Stomach (tissue), 9 donors: ENCODE results near the gene ANGEL2. TPM values are rescaled to one million over a fixed set of nuclear protein-coding genes. Genes with fewer than 3 reads are reported as not detected.
A peak's percentile ranks its signal among the peaks of the same experiment; 100 is the strongest.

Experiments
- DNase-seq, 2 donors: peaks; one replicate each; pipeline versions ENCODE4 v3.0.0 to v3.0.0-alpha.2; 2013 to 2019
- H3K27ac ChIP-seq, 5 donors: fragments of 200-600 bp in 4 of 5; sonication (generic) in 4 of 5; one replicate each; pipeline ENCODE4 v1.5.1; 2013 to 2019; ENCODE audit warnings: mild to moderate bottlenecking in 1 of 5, moderate library complexity in 1 of 5
- H3K27me3 ChIP-seq, 3 donors: fragments of 200-600 bp; sonication (generic); one replicate each; pipeline ENCODE4 v1.5.1; 2017 to 2019; ENCODE audit warnings: mixed run types in 1 of 3
- H3K36me3 ChIP-seq, 4 donors: fragments of 200-600 bp; sonication (generic); 1 replicate in 3 of 4; 2 replicates in 1 of 4; pipeline ENCODE4 v1.5.1; 2016 to 2019
- H3K4me1 ChIP-seq, 4 donors: fragments of 200-600 bp; sonication (generic); one replicate each; pipeline ENCODE4 v1.5.1; 2016 to 2019
- H3K4me3 ChIP-seq, 4 donors: fragments of 200-600 bp; sonication (generic) in 3 of 4; one replicate each; pipeline ENCODE4 v1.5.1; 2016 to 2019; ENCODE audit warnings: mild to moderate bottlenecking in 1 of 4
- H3K9me3 ChIP-seq, 4 donors: fragments of 200-600 bp; sonication (generic); one replicate each; pipeline ENCODE4 v1.5.1; 2016 to 2019
- EP300 ChIP-seq: sonication (generic); formaldehyde crosslinking; IDR thresholded peaks from one replicate; pipeline ENCODE4 v1.6.1; 2017; ENCODE audit warnings: antibody characterized with exemption
- POLR2A ChIP-seq, 4 donors: fragments of 450-650 bp; IDR thresholded peaks; one replicate each; pipeline ENCODE4 v1.6.1; 2016; ENCODE audit warnings: antibody characterized with exemption in 4 of 4, control low read depth in 2 of 4, mild to moderate bottlenecking in 1 of 4, moderate library complexity in 1 of 4
- POLR2AphosphoS5 ChIP-seq, 3 donors: sonication (generic); formaldehyde crosslinking; IDR thresholded peaks; one replicate each; pipeline ENCODE4 v1.6.1; 2016; ENCODE audit warnings: antibody characterized with exemption in 3 of 3
- WGBS, 5 donors: extraction: QIAGEN DNeasy Blood & Tissue Kit in 3 of 5; methylation state at CpG; one replicate each; pipeline versions ENCODE4 v1.1.5 to v1.1.7; 2013 to 2018; 5-methylcytosine and 5-hydroxymethylcytosine counted together
- intact Hi-C: fragments of 100-400 bp; cut with DNase I; formaldehyde crosslinking; loops from one replicate; pipeline ENCODE4 v1.15.1; 2023; ENCODE audit warnings: low total_unique reads
- polyA plus RNA-seq, 3 donors: library from polyadenylated mRNA; stranded (reverse); fragments of 200-250 nt; gene quantifications; one replicate each; pipeline ENCODE4 v1.2.3, GENCODE V29; 2013
- total RNA-seq, 5 donors: library from RNA; depleted of rRNA; stranded (reverse); fragments of >200 nt; gene quantifications; one replicate each; pipeline versions ENCODE4 v1.1.0 to v1.2.3, GENCODE V29; 2014 to 2016
- TF ChIP-seq, protein P1 (sequence below), 7 experiments: fragments of 450-650 bp in 4 of 7; fragments of 200-600 bp in 3 of 7; sonication (generic) in 3 of 7; IDR thresholded peaks; one replicate each; pipeline ENCODE4 v1.5.1; 2016 to 2019; ENCODE audit warnings: antibody characterized with exemption in 7 of 7, control low read depth in 2 of 7, mild to moderate bottlenecking in 1 of 7
- donor health status: healthy with polysubstance abuse.
- donor health status: Bipolar disorder and iron deficiency.
- donor health status: healthy.

ANGEL2 gene
- total and polyA plus RNA-seq, 8 donors, result 3.2 to 107 (median 20.1) TPM

DNA sequence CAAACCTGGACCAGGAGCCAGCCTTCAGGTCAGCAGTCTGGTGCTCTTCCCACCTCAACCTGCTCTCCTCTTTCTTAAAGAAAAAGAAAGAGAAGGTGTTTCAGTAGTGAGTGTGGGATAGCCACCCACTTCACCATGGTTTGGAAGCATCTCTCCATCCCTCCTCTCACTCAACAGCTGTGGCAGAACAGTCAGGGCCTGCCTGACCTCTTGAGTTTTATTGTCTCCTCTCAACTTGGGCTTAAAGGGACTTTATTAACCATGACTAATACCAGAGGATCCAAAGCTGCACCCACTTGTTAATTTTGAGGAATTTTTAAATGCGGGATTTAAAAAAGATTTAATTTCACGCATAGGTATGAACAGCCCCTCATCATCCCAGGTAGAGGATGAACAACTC is 65.9 kb downstream of the ANGEL2 start:
- H3K27me3 ChIP-seq, result peaks cover 0 to 31% (median 14%) of the 10 kb centered on the region in 3 donors
- peaks cover 15 to 28% (median 19%) of the 10 kb centered on the region in 4 donors for H3K4me1 ChIP-seq
- intact Hi-C loops, result no loop called here
- DNase-seq, result no peak
- H3K4me3 ChIP-seq, result peak overlapping the region; percentile 58 to 80 (median 66)
- H3K36me3 ChIP-seq, result no peaks in the 10 kb centered on the region
- H3K9me3 ChIP-seq, result no peaks in the 10 kb centered on the region
- no peak for TF ChIP-seq POLR2AphosphoS5 (IDR thresholded peaks at IDR 0.05)
- TF ChIP-seq, protein P1, sequence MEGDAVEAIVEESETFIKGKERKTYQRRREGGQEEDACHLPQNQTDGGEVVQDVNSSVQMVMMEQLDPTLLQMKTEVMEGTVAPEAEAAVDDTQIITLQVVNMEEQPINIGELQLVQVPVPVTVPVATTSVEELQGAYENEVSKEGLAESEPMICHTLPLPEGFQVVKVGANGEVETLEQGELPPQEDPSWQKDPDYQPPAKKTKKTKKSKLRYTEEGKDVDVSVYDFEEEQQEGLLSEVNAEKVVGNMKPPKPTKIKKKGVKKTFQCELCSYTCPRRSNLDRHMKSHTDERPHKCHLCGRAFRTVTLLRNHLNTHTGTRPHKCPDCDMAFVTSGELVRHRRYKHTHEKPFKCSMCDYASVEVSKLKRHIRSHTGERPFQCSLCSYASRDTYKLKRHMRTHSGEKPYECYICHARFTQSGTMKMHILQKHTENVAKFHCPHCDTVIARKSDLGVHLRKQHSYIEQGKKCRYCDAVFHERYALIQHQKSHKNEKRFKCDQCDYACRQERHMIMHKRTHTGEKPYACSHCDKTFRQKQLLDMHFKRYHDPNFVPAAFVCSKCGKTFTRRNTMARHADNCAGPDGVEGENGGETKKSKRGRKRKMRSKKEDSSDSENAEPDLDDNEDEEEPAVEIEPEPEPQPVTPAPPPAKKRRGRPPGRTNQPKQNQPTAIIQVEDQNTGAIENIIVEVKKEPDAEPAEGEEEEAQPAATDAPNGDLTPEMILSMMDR (IDR thresholded peaks at IDR 0.05), result no peak
- no peak for TF ChIP-seq POLR2A (IDR thresholded peaks at IDR 0.05)
- TF ChIP-seq EP300, result no peak
- WGBS, 5 donors, result 32 to 55% (median 37%) methylated on average over 2 of the region's 2 CpGs
- H3K27ac ChIP-seq, result no peak overlapping the region

DNA sequence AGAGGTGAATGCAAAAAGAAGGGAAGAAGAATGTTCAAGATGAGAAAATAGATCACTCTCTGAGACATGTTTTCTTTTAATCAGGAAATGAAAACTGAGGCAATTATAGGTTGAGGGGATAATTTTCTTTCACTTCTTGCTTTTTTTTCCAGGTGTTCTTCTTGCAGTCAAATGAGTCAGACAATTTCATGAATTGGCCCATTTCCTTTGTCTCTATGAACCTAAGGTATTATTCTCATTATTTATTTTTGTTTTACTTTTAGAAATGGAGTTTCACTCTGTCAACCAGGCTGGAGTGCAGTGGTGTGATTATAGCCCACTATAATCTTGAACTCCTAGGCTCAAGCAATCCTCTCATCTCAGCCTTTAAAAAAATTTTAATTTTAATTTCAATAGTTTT is 68.8 kb downstream of the ANGEL2 start:
- H3K36me3 ChIP-seq, result no peaks in the 10 kb centered on the region
- H3K4me1 ChIP-seq, result peaks cover 14 to 22% (median 18%) of the 10 kb centered on the region in 4 donors
- H3K9me3 ChIP-seq, result no peaks in the 10 kb centered on the region
- intact Hi-C loops, result no loop called here
- no peak overlapping the region for H3K4me3 ChIP-seq
- no peak for DNase-seq
- TF ChIP-seq POLR2A (IDR thresholded peaks at IDR 0.05) (no peak), POLR2AphosphoS5 (IDR thresholded peaks at IDR 0.05) (no peak), EP300 (no peak)
- TF ChIP-seq, protein P1 (IDR thresholded peaks at IDR 0.05), result no peak
- peaks cover 0 to 28% (median 14%) of the 10 kb centered on the region in 3 donors for H3K27me3 ChIP-seq
- no peak overlapping the region for H3K27ac ChIP-seq

DNA sequence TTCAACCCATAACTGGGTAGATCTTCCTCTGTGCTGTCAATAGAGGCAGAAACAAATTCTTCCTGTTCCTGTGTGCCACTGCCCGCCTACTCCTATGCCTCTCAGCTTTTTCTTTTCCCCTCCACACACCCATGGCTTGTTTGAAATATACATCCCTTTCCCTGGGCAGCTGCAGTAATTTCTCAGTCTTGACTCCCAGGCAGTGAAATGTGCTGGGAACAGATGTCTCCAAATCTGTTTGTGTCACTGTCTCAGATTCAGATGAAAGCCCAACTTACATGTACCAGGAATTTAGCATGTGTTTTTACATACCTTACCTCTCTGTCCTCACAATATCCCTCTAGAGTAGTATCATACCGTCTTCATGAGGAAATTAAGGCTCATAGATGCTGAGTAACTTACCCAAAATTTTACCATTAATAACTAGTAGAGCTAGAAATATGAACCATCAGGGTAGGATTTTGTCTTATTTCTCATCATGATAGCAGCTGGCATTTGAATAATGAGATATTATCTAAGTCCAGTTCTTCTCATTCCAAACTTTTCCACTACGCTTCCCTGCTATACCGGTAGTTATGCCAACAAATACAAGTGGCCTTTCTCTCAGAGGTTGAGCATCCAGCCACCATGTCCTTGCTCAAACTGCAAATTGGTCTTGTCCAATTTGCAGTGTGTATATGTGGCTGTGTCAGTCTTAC is 70.1 kb downstream of the ANGEL2 start:
- Histone ChIP-seq H3K36me3 (no peaks in the 10 kb centered on the region), H3K27me3 (peaks cover 0 to 15% (median 1%) of the 10 kb centered on the region in 3 donors), H3K9me3 (peaks cover 0 to 4% (median 2%) of the 10 kb centered on the region in 4 donors), H3K4me1 (peaks cover 2 to 10% (median 7%) of the 10 kb centered on the region in 4 donors), H3K4me3 (no peak overlapping the region), H3K27ac (no peak overlapping the region)
- TF ChIP-seq POLR2AphosphoS5 (IDR thresholded peaks at IDR 0.05) (no peak), EP300 (no peak), POLR2A (IDR thresholded peaks at IDR 0.05) (no peak)
- TF ChIP-seq, protein P1 (IDR thresholded peaks at IDR 0.05), result no peak
- DNase-seq, result no peak
- intact Hi-C loops, result no loop called here
- 88 to 92% (median 91%) methylated on average over 4 of the region's 4 CpGs for WGBS, 5 donors

DNA sequence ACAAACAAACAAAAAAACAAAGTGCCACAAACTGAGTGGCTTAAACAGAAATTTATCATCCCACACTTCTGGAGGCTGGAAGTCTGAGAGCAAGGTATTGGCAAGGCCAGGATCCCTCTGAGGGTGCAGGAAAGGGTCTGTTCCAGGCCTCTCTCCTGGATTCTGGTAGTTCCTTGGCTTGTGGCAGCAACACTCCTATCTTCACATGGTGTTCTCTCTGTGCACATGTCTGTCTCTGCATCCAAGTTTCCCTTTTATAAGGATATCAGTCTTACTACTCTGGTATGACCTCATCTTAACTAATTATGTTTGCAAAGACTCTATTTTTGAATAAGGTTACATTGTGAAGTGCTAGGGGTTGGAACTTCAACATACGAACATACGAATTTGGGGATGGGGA is 70.6 kb downstream of the ANGEL2 start:
- no peak for DNase-seq
- Histone ChIP-seq H3K9me3 (peaks cover 0 to 8% (median 3%) of the 10 kb centered on the region in 4 donors), H3K36me3 (no peaks in the 10 kb centered on the region), H3K4me1 (peaks cover 0 to 5% (median 3%) of the 10 kb centered on the region in 4 donors), H3K27ac (no peak overlapping the region), H3K27me3 (peaks cover 0 to 9% (median 0%) of the 10 kb centered on the region in 3 donors), H3K4me3 (no peak overlapping the region)
- no peak for TF ChIP-seq EP300
- 83 to 98% (median 88%) methylated on average over 2 of the region's 2 CpGs for WGBS, 5 donors
- intact Hi-C loops, result no loop called here

DNA sequence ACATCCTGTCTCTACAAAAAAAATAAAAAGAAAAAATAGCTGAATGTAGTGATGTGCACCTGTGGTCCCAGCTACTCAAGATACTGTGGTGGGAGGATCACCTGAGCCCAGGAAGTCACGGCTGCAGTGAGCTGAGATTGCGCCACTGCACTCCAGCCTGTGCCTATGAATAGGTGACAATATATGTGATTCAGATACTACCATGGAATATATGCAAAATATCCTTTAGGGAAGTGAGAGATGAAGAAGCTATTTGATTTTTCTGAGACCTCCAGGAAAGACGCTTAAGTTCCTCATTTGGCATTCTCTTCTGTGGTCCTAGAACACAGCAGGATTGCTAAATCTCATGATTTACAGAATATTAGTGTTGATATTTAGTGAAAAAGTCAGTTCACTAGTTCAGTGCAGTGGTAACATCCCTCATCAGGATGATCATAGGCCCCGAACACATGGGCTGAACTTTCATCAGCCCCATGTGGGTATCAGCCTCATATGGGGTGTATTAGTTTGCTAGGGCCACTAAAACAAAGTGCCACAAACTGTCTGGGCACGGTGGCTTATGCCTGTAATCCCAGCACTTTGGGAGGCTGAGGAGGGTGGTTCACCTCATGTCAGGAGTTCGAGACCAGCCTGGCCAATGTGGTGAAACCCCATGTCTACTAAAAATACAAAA is 71.3 kb downstream of the ANGEL2 start:
- no peak overlapping the region for H3K4me3 ChIP-seq
- no peaks in the 10 kb centered on the region for H3K4me1 ChIP-seq
- no peak for DNase-seq
- H3K36me3 ChIP-seq, result no peaks in the 10 kb centered on the region
- WGBS, 5 donors, result 77 to 93% (median 91%) methylated on average over 6 of the region's 6 CpGs
- peaks cover 0 to 8% (median 3%) of the 10 kb centered on the region in 4 donors for H3K9me3 ChIP-seq
- intact Hi-C loops, result no loop called here
- H3K27me3 ChIP-seq, result peaks cover 0 to 4% (median 0%) of the 10 kb centered on the region in 3 donors
- H3K27ac ChIP-seq, result no peak overlapping the region
- TF ChIP-seq, protein P1 (IDR thresholded peaks at IDR 0.05), result no peak
- TF ChIP-seq POLR2A (IDR thresholded peaks at IDR 0.05), result no peak
- no peak for TF ChIP-seq POLR2AphosphoS5 (IDR thresholded peaks at IDR 0.05)
- TF ChIP-seq EP300, result no peak
